MM.1S (cell line): ENCODE results near the gene KAZALD1.

Experiments used
- DNase-seq: peaks from one replicate; pipeline ENCODE4 v3.0.0-alpha.2; 2015
- H2AFZ ChIP-seq: fragments of 300-600 bp; sonication (generic); 2 replicates; pipeline ENCODE4 v1.6.0; 2016; ENCODE audit warnings: antibody characterized with exemption, low read length
- H3F3A ChIP-seq: fragments of 300-600 bp; sonication (generic); 2 replicates; pipeline ENCODE4 v1.6.1; 2016; ENCODE audit warnings: mild to moderate bottlenecking, antibody characterized with exemption, low read length, moderate library complexity, mixed read lengths; ENCODE audit not compliant: insufficient read depth
- H3K27ac ChIP-seq: fragments of 300-600 bp; sonication (generic); 2 replicates; pipeline ENCODE4 v1.5.1; 2016; ENCODE audit warnings: mild to moderate bottlenecking, low read length
- H3K27me3 ChIP-seq: fragments of 300-600 bp; sonication (generic); replicated peaks from 2 replicates; pipeline ENCODE4 v1.6.0; 2016; ENCODE audit warnings: low read length; ENCODE audit not compliant: insufficient read depth
- H3K36me3 ChIP-seq: fragments of 300-600 bp; sonication (generic); replicated peaks from 2 replicates; pipeline ENCODE4 v1.6.1; 2016; ENCODE audit warnings: mild to moderate bottlenecking, low read length, mixed read lengths; ENCODE audit not compliant: insufficient read depth
- H3K4me1 ChIP-seq: fragments of 300-600 bp; sonication (generic); 2 replicates; pipeline ENCODE4 v1.6.1; 2016; ENCODE audit warnings: low read length, mixed read lengths
- H3K4me2 ChIP-seq: fragments of 300-600 bp; sonication (generic); 2 replicates; pipeline ENCODE4 v1.6.0; 2016; ENCODE audit warnings: low read depth, low read length
- H3K4me3 ChIP-seq: fragments of 300-600 bp; sonication (generic); 2 replicates; pipeline ENCODE4 v1.5.1; 2016; ENCODE audit warnings: low read length, mixed read lengths
- H3K79me2 ChIP-seq: fragments of 300-600 bp; sonication (generic); 2 replicates; pipeline ENCODE4 v1.6.1; 2016; ENCODE audit warnings: mixed run types, low read length, mixed read lengths
- H3K9ac ChIP-seq: fragments of 300-600 bp; sonication (generic); 2 replicates; pipeline ENCODE4 v1.6.1; 2016; ENCODE audit warnings: low read length, mixed read lengths
- H3K9me2 ChIP-seq: fragments of 300-600 bp; sonication (generic); replicated peaks from 2 replicates; pipeline ENCODE4 v1.6.1; 2016; ENCODE audit warnings: mild to moderate bottlenecking, low read length, mixed read lengths; ENCODE audit not compliant: insufficient read depth
- H3K9me3 ChIP-seq: fragments of 300-600 bp; sonication (generic); replicated peaks from 2 replicates; pipeline ENCODE4 v1.6.1; 2016; ENCODE audit warnings: mild to moderate bottlenecking, low read length, mixed read lengths; ENCODE audit not compliant: insufficient read depth
- H4K20me1 ChIP-seq: fragments of 300-600 bp; sonication (generic); 2 replicates; pipeline ENCODE4 v1.6.1; 2016; ENCODE audit warnings: mild to moderate bottlenecking, low read length, moderate library complexity, mixed read lengths; ENCODE audit not compliant: insufficient read depth
- EZH2 ChIP-seq: fragments of 300-600 bp; sonication (generic); optimal IDR thresholded peaks from 2 replicates; pipeline ENCODE3; 2017; ENCODE audit warnings: low read depth, mild to moderate bottlenecking, antibody characterized with exemption, low read length, mixed read lengths
- EZH2phosphoT487 ChIP-seq: fragments of 300-600 bp; sonication (generic); IDR thresholded peaks from 2 replicates; pipeline ENCODE4 v1.6.1; 2018; ENCODE audit warnings: antibody characterized with exemption, low read length
- TF ChIP-seq, protein P1 (sequence below): fragments of 300-600 bp; sonication (generic); IDR thresholded peaks from 2 replicates; pipeline ENCODE4 v1.5.1; 2016; ENCODE audit warnings: antibody characterized with exemption, low read length, mixed read lengths

The KAZALD1 gene

DNA sequence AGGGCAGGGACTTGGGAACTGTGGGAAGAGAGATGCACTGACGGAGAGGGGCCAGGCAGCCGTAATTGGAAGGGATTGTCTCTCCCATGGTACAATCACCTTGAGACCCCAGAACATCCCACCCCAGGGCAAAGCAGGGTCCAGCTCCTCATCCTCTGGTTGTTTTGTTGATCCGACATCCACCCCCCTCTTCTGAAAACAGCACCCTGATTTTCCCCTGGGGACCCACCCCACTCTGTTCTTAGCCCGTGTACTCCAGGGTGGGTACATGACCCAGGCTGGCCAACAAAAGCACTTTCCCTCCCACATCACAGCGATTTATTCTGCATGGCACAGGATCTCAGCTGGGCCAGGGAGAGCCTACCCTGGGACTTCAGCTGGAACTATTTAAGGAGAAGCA, 45.0 kb upstream of the KAZALD1 start:
- no peak overlapping the region for H3K9ac ChIP-seq

DNA sequence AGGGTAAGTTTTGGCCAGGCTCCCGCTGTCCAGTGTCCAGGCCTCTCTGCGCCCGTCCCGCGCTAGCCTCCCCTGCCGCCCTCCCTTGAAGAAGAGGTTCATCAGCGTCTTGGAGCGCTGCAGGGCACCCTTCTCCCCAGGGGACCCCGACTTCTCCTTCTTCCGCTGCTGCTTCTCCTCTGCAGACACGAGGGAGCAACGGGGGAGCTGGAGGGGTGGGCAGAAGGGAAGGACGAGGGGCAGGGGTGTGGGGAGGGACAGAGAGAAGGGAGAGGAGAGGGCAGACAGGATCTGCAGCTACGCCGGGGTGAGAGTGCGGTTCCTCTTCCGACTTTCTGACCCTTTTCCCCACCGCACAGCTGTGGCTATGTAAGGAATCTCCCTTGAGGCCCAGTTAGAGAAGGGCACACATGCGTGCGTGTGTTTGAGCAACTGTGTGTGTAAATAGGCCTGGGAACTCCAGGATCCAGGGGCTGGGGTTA, 43.6 kb upstream of the KAZALD1 start:
- no peaks in the 10 kb centered on the region for H3K36me3 ChIP-seq
- DNase-seq, result no peak
- no peaks in the 10 kb centered on the region for H3K9me2 ChIP-seq
- H2AFZ ChIP-seq, result no peak overlapping the region
- H3K4me1 ChIP-seq, result peaks cover 6% of the 10 kb centered on the region; the same call in 1 of the 2 replicates
- H3K4me3 ChIP-seq, result no peak overlapping the region
- no peak overlapping the region for H3K9ac ChIP-seq
- H3K4me2 ChIP-seq, result no peak overlapping the region
- TF ChIP-seq, protein P1, sequence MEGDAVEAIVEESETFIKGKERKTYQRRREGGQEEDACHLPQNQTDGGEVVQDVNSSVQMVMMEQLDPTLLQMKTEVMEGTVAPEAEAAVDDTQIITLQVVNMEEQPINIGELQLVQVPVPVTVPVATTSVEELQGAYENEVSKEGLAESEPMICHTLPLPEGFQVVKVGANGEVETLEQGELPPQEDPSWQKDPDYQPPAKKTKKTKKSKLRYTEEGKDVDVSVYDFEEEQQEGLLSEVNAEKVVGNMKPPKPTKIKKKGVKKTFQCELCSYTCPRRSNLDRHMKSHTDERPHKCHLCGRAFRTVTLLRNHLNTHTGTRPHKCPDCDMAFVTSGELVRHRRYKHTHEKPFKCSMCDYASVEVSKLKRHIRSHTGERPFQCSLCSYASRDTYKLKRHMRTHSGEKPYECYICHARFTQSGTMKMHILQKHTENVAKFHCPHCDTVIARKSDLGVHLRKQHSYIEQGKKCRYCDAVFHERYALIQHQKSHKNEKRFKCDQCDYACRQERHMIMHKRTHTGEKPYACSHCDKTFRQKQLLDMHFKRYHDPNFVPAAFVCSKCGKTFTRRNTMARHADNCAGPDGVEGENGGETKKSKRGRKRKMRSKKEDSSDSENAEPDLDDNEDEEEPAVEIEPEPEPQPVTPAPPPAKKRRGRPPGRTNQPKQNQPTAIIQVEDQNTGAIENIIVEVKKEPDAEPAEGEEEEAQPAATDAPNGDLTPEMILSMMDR, result no peak
- no peak for TF ChIP-seq EZH2
- TF ChIP-seq EZH2phosphoT487, result no peak
- no peaks in the 10 kb centered on the region for H4K20me1 ChIP-seq
- H3F3A ChIP-seq, result no peaks in the 10 kb centered on the region
- no peak overlapping the region for H3K27ac ChIP-seq
- H3K79me2 ChIP-seq, result no peaks in the 10 kb centered on the region
- H3K27me3 ChIP-seq, result peaks cover 42% of the 10 kb centered on the region
- no peaks in the 10 kb centered on the region for H3K9me3 ChIP-seq

More for the DNA sequence above, 45.0 kb upstream of the KAZALD1 start:
- TF ChIP-seq EZH2, result no peak
- TF ChIP-seq, protein P1, result no peak
- no peak for TF ChIP-seq EZH2phosphoT487
- Histone ChIP-seq H3K79me2 (no peaks in the 10 kb centered on the region), H3K36me3 (no peaks in the 10 kb centered on the region), H3K9me3 (no peaks in the 10 kb centered on the region), H4K20me1 (no peaks in the 10 kb centered on the region), H3F3A (no peaks in the 10 kb centered on the region), H3K4me1 (peaks cover 9% of the 10 kb centered on the region; the same call in 1 of the 2 replicates), H3K4me2 (no peak overlapping the region), H3K4me3 (no peak overlapping the region), H3K27ac (no peak overlapping the region), H3K27me3 (peaks cover 42% of the 10 kb centered on the region), H3K9me2 (no peaks in the 10 kb centered on the region), H2AFZ (no peak overlapping the region)
- DNase-seq, result no peak

DNA sequence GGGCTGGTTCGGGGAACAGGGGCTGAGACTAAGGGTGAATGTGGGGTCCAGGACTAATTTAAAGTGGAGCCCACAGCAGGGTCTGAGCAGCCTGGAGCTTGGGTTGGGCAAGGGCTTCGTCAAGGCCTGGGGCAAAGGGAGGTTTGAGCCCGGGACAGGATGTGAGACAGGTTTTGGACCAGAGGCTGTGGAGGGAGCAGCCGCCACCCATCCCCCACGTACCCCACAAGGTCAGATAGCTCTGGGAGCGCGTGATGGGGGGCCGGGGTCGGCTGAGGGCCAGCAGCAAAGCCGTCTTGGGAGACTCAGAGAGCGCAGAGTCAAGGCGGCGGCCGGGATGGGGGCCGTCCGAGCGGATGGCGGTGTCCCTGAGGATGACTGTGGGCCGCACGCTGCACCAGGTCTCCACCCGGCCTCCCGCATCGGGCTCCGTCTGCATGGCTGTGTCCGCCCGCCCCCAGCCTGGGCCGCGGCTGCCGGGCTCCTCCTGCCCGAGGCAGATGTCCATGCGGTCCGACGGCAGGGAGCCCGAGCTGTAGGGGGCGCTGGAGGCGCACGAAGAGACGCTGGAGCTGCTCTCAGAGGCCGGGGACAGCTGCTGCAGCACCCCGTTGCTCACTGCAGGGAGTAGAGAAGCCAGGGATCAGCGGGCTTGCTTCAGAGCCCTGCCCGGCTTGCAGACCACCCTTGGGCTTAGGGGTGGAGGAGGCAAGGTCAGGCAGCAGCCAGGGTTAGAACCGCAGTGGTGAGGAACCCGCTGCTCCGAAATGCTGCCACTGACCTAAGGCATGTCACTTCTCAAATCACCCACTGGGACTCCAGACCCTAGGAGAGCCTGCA, 43.0 kb upstream of the KAZALD1 start:
- H3K9me3 ChIP-seq, result no peaks in the 10 kb centered on the region
- H3K36me3 ChIP-seq, result no peaks in the 10 kb centered on the region
- H3K79me2 ChIP-seq, result no peaks in the 10 kb centered on the region
- DNase-seq, result peak; percentile 68
- H3K9ac ChIP-seq, result no peak overlapping the region
- 0 out of 2 replicates have a peak, but pooled peaks cover 3% of the 10 kb centered on the region for H3K4me1 ChIP-seq
- no peak overlapping the region for H3K27ac ChIP-seq
- no peaks in the 10 kb centered on the region for H4K20me1 ChIP-seq
- H2AFZ ChIP-seq, result no peak overlapping the region
- H3K27me3 ChIP-seq, result peaks cover 42% of the 10 kb centered on the region
- H3F3A ChIP-seq, result no peaks in the 10 kb centered on the region
- no peaks in the 10 kb centered on the region for H3K9me2 ChIP-seq
- peak overlapping the region; percentile 31; the same call in 1 of the 2 replicates for H3K4me2 ChIP-seq
- no peak overlapping the region; the same call in 1 of the 2 replicates for H3K4me3 ChIP-seq
- TF ChIP-seq, protein P1, result peak; percentile 76
- TF ChIP-seq EZH2phosphoT487, result no peak
